ENCODE measurements around the gene ZNF280D.

ZNF280D gene

GRCh38 chr15:56744701-56745683 lies 11.7 kb upstream of the ZNF280D start:
- DNase-seq, result no peak

GRCh38 chr15:56741541-56741940 lies 8.2 kb upstream of the ZNF280D start:
- DNase-seq, result no peak

- no peak for DNase-seq
Measured at GRCh38 chr15:56739964-56740640, 6.8 kb upstream of the ZNF280D start.

GRCh38 chr15:56739474-56739873 lies 6.2 kb upstream of the ZNF280D start:
- DNase-seq, result no peak

GRCh38 chr15:56737791-56738190 lies 4.5 kb upstream of the ZNF280D start:
- no peak for DNase-seq

- no peak for DNase-seq
Measured at GRCh38 chr15:56736881-56737707, 3.8 kb upstream of the ZNF280D start.

GRCh38 chr15:56736308-56736707 lies 3.0 kb upstream of the ZNF280D start:
- DNase-seq, result no peak

- DNase-seq, result no peak
Measured at GRCh38 chr15:56735589-56735988, 2.3 kb upstream of the ZNF280D start.

- DNase-seq, result no peak
Measured at GRCh38 chr15:56734013-56734635, 815 bp upstream of the ZNF280D start.

- DNase-seq, result no peak
Measured at GRCh38 chr15:56732886-56733135, 498 bp downstream of the ZNF280D start.

GRCh38 chr15:56732135-56732885 lies 999 bp downstream of the ZNF280D start:
- no peak for DNase-seq

GRCh38 chr15:56731548-56731947 lies 1.8 kb downstream of the ZNF280D start:
- DNase-seq, result no peak

GRCh38 chr15:56729561-56729960 lies 3.7 kb downstream of the ZNF280D start:
- DNase-seq, result no peak

GRCh38 chr15:56725386-56725785 lies 7.9 kb downstream of the ZNF280D start:
- no peak for DNase-seq

GRCh38 chr15:56724232-56724631 lies 9.1 kb downstream of the ZNF280D start:
- DNase-seq, result no peak

GRCh38 chr15:56723787-56724186 lies 9.5 kb downstream of the ZNF280D start:
- no peak for DNase-seq

GRCh38 chr15:56719774-56720555 lies 13.3 kb downstream of the ZNF280D start:
- DNase-seq, result no peak

- DNase-seq, result no peak
Measured at GRCh38 chr15:56719021-56719612, 14.2 kb downstream of the ZNF280D start.

- no peak for DNase-seq
Measured at GRCh38 chr15:56718560-56718959, 14.7 kb downstream of the ZNF280D start.

- DNase-seq, result no peak
Measured at GRCh38 chr15:56716334-56716733, 17.0 kb downstream of the ZNF280D start.

- DNase-seq, result no peak
Measured at GRCh38 chr15:56715220-56715619, 18.1 kb downstream of the ZNF280D start.
